A549 (cell line): Measurements from ENCODE around the gene APOD.

Source experiments
- RAD21 ChIP-seq, 2 experiments: fragments of >200 bp in 1 of 2; sonication (Bioruptor Twin) in 1 of 2; formaldehyde crosslinking in 1 of 2; IDR thresholded peaks in 1 of 2; conservative IDR thresholded peaks in 1 of 2; 2 replicates in 1 of 2; 3 replicates in 1 of 2; pipeline ENCODE4 v1.6.1; 2012 to 2018; ENCODE audit warnings: inconsistent platforms in 1 of 2
- TF ChIP-seq, protein P1 (sequence below): fragments of >200 bp; sonication (Bioruptor Twin); formaldehyde crosslinking; IDR thresholded peaks from 3 replicates; pipeline ENCODE4 v1.5.1; 2016

DNA sequence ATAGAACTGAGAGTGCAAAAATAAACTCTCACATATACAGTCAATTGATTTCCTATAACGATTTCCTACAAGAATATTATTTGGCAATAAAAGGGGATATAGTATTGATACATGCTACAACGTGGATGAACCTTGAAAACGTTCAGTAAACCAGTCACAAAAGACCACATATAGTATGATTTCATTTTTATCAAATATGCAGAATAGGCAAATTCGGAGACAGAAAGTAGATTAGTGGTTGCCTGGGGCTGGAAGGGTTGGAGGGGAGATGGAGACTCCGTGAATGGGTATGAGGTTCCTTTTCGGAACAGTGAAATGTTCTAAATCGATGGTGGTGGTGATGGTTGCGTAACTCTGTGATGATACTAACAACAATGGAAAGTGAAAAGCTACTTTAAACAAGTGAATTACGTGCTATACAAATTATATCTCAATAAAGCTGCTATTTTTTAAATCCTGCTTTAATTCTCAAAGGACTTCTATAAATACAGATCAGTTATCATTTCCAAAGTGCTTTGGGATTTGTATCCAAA lies 6.0 kb downstream of the APOD start:
- TF ChIP-seq RAD21 (conservative IDR thresholded peaks at IDR 0.05 in 1 of 2, IDR thresholded peaks at IDR 0.05 in 1 of 2): no peak
- TF ChIP-seq, protein P1, sequence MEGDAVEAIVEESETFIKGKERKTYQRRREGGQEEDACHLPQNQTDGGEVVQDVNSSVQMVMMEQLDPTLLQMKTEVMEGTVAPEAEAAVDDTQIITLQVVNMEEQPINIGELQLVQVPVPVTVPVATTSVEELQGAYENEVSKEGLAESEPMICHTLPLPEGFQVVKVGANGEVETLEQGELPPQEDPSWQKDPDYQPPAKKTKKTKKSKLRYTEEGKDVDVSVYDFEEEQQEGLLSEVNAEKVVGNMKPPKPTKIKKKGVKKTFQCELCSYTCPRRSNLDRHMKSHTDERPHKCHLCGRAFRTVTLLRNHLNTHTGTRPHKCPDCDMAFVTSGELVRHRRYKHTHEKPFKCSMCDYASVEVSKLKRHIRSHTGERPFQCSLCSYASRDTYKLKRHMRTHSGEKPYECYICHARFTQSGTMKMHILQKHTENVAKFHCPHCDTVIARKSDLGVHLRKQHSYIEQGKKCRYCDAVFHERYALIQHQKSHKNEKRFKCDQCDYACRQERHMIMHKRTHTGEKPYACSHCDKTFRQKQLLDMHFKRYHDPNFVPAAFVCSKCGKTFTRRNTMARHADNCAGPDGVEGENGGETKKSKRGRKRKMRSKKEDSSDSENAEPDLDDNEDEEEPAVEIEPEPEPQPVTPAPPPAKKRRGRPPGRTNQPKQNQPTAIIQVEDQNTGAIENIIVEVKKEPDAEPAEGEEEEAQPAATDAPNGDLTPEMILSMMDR: no peak
